ENCODE data around the gene IGFN1.
"Not testable (repeated sequence)": the region's sequence is repeated elsewhere in the genome, so short reads cannot be mapped to it uniquely, and the experiment has no call there.

IGFN1 gene

GRCh38 chr1:201251851-201252430 lies 61.3 kb downstream of the IGFN1 start:
- DNase-seq, result no peak

GRCh38 chr1:201252944-201253371 lies 62.3 kb downstream of the IGFN1 start:
- DNase-seq, result no peak

- no peak for DNase-seq
These were observed 62.8 kb downstream of the IGFN1 start for GRCh38 chr1:201253411-201253810.

GRCh38 chr1:201253906-201254624 lies 63.4 kb downstream of the IGFN1 start:
- DNase-seq, result no peak

- DNase-seq, result no peak
These were observed 64.2 kb downstream of the IGFN1 start for GRCh38 chr1:201254625-201255478.

- DNase-seq, result no peak
These were observed 65.1 kb downstream of the IGFN1 start for GRCh38 chr1:201255479-201256362.

- DNase-seq, result not testable (repeated sequence)
These were observed 67.5 kb downstream of the IGFN1 start for GRCh38 chr1:201258132-201258531.

GRCh38 chr1:201258763-201259230 lies 68.2 kb downstream of the IGFN1 start:
- no peak for DNase-seq

- DNase-seq, result no peak
These were observed 69.0 kb downstream of the IGFN1 start for GRCh38 chr1:201259476-201260235.

- no peak for DNase-seq
These were observed 69.6 kb downstream of the IGFN1 start for GRCh38 chr1:201260236-201260590.

- DNase-seq, result no peak
These were observed 70.2 kb downstream of the IGFN1 start for GRCh38 chr1:201260648-201261311.

- no peak for DNase-seq
These were observed 71.3 kb downstream of the IGFN1 start for GRCh38 chr1:201261771-201262547.

- DNase-seq, result no peak
These were observed 72.5 kb downstream of the IGFN1 start for GRCh38 chr1:201262963-201263608.

- no peak for DNase-seq
These were observed 73.4 kb downstream of the IGFN1 start for GRCh38 chr1:201264072-201264471.

- no peak for DNase-seq
These were observed 73.9 kb downstream of the IGFN1 start for GRCh38 chr1:201264554-201264953.

- no peak for DNase-seq
These were observed 75.1 kb downstream of the IGFN1 start for GRCh38 chr1:201265756-201266155.

- DNase-seq, result no peak
These were observed 75.7 kb downstream of the IGFN1 start for GRCh38 chr1:201266276-201266675.

- DNase-seq, result no peak
These were observed 76.2 kb downstream of the IGFN1 start for GRCh38 chr1:201266774-201267173.

GRCh38 chr1:201267481-201268229 lies 77.0 kb downstream of the IGFN1 start:
- no peak for DNase-seq

Measured in SHP77 treated with DMSO at 0.1 percent for 48 hours (cell line).